Frontal cortex (tissue), 4 donors: ENCODE measurements around the gene AP1G2. TPM values are rescaled to one million over a fixed set of nuclear protein-coding genes. Genes with fewer than 3 reads are reported as not detected.
"Not testable (repeated sequence)": the region's sequence is repeated elsewhere in the genome, so short reads cannot be mapped to it uniquely, and the experiment has no call there.

Experiments used
- DNase-seq, 2 donors: peaks; one replicate each; pipeline ENCODE4 v3.0.0; 2012; ENCODE audit warnings: low spot score in 2 of 2
- FAIRE-seq: peaks from 2 replicates; lab custom pipeline; 2012; peaks lifted over from hg19 to GRCh38; lab: Jason Lieb, UNC
- total RNA-seq: library from RNA; depleted of rRNA; stranded (reverse); fragments of >200 nt; gene quantifications from one replicate; pipeline ENCODE4 v1.2.3, GENCODE V29; 2014
- donor health status: control.
- donor health status: control.
- donor health status: control.

The AP1G2 gene
- total RNA-seq, 1 donor from 2014 or later = 12.6 TPM

DNA sequence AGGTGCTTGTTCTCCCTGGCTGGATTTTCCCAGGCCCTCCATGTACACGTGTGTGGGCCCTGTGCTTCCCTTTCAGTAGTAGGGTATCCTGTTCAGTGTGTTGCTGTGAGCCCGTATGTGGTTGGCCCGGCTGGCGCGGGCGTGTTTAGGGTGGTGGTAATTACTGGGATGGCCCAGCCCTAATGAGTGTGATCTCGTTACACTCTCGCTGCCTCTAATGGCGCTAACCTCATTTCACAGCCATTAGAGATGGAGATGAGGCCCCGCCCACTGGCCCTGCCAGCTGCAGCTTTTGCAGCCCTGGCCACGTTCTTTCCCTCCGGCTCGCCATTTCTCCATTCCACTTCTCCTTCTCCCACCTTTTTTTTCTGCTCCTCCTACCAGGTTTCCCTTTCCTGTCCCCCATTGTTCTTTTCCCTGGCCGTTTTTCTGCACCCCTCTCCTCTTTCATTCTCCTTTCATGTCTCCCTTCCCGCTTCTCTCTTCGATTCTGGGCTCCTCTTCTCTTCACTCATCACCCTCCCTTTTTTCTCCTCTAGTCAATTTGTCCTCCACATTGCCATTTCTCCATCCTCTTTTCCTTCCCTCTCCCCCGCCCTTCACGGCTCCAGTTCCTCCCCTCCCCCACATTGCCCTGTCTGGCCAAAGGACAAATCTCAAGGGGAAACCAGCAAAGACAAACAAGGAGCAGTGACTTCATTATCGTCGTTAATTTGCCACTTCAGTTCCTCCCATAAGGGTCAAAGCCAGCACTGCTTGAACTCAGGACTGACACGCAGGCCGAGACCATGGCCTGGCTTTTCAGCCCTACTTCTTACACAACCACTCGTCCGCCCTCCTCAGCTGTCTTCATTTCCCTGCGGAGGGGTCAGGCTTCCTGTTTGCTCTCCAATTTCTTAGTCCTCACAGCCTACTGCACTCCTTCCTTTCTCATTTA, 22.8 kb downstream of the AP1G2 start:
- peak in 1 of 2 donors; percentile 48 for DNase-seq
- no peak for FAIRE-seq

DNA sequence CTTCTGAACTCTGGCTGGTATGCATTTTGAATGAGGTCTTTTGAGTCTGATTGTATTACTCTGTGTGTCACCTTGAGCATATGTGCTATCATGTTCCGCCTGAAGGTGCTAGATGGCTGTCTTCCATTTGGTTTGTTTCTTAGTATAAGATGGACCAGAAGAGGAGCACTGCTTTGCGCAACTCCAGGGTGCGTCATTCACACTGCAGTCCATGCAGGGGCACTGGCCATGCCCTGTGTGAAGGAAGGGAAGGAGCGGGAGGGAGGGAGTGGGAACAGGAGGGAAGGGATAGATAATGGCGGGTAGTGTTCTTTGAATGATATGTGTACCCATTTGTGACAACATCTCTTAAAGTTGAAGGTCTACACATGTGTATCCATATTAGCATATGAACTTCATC, 24.2 kb downstream of the AP1G2 start:
- DNase-seq = no peak
- FAIRE-seq = no peak

DNA sequence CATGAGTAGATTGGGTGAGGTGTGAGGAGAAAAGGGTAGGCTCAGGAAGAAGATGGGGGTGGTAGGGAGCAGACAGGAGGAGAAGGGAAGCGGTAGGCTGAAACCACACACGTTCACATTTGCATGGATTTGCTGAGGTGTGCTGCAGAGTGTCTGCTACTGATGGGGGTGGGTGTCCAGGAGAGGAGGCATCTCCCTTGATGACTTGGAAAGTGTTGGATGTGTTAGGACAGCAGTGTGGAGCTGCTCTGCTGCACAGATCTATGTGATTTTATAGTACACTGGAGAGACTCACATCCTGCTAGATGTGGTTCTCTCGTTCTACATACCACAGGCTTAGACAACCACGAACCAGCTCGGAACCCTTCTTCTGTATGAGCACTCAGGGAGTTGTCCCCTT, 25.3 kb downstream of the AP1G2 start:
- DNase-seq = no peak
- FAIRE-seq = no peak

DNA sequence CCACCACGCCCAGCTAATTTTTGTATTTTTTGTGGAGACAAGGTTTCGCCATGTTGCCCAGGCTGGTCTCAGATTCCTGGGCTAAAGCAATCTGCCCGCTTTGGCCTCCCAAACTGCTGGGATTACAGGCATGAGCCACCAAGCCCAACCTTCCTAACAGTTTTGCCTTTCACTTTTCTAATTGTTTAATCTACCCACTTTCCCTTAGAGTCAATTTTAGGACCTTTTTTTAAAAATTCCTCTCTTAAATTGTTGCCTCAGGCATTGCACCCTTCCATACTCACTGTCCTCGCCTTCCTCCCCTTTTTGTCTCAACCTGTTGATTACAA, 27.5 kb downstream of the AP1G2 start:
- no peak for DNase-seq
- no peak for FAIRE-seq

DNA sequence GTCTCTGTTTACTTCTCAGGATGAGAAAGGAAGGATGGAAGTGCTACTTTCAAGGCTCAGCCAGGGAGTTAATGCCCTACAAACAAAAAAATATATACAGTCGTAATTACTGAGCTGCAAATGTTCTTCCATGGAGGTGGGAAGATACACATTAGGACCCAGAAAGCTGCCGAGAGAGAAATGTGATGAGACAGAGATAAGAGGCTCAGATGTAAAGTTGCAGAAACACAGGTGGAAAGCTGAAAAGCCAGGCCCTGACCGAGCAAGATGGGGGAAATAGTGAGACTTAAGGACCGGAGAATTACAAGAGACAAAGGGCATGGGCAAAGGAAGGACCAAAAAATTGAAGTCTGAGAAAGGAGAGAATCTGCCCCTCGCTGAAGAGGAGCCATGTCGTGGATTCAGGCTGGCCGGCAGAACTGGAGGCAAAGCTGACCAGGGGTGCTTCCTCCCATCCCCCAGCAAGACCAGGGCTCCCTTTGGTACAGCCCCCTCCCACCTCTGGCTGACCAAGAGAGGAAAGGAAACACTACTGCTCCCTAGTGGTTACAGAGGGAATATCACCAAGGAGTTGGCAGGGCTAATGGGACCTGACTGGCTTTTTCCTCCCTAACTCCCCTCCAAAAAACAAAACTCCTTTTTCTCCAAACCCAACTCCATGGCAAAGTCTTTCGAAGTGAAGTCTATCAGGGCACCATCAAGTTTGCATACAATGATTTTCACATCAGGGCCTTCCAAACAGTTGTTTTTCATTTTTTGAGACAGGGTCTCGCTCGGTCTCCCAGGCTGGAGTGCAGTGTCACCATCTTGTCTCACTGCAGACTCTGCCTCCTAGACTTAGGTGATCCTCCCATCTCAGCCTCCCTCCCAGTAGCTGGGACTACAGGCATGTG, 28.1 kb downstream of the AP1G2 start:
- DNase-seq (peak; percentile 55 to 67), FAIRE-seq (no peak)

DNA sequence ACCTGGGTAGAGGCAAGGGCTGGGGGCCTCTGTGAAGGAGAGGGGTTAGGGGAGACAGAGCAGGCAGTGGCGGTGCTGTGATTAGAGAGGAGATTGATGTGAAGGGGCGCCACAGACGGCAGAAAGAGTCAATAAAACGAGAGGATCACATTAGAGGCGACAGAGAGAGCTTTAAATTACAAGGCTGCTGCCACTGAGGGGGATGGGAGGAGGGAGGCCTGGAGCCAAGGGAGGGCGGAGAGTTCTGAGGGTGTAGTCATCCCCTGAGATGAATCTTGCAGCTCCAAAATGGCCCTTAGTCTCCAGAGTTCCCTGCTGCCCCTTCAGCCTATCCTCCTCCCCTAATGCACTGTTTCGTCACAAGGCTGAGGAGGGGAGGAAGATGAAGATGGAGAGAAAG, 28.8 kb downstream of the AP1G2 start:
- FAIRE-seq (no peak), DNase-seq (peak in 1 of 2 donors; percentile 50)

DNA sequence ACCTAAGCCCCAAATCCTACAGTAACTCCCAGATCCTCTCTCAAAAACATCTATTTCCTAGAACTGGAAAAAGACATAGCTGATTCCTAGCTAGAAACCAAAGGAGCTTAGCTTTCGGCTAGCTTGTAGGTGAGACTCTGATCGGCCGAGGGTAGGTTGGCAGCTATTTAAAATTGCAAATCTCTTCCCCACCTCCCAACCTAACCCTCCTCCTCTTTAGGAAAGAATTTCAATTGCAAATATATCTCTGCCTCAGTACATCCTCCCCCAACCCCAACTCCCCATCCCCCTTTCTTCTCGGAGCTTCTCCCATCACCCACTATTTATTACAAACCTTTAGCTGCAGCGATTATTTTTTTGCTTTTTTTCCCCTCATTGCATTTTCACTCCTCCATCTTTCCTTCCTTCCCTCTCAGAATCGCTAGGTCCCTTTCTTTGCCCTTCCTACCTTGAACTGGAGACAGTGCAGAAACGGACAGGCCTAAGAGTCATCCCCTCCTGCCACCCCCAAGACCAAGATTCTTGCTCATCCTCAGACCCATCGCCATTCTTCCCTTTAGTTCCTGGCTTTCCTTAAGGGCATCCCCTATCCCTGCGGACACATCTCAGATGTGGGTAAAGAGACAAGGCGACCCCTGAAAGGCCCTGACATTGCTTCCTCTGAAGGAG, 29.4 kb downstream of the AP1G2 start:
- DNase-seq = no peak

DNA sequence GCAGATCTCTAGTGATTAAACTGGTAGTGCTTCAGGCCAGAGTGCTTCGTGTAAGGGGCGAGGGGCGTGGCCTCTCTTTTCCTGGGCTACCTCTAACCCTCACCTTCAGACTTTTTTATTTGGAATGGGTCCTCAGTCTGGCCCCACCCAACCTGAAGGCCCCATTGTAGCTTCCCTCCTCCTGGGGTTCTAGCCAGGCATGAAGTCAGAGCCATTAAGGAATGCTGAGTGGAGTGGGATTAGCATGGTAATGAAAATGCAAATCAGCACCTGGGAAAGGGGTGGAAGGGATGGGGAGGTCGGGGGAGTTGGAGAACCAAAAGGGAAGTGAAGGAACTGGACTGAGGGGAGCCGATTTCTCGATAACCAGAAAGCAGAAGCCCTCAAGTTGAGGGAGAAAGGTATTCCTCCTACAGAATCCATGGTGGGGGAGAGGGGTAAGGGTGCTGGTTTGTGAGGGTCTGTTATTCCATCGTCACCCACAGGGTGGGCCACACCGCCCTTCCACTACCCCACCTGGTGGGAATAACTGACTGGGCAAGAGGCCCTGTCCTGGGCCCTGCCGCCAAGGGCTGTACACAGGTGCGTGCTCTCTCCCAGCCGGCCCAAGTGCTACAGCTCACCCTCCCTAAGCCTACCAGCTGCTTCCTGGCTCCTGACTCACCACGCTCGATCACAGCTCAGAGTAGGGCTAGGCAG, 30.1 kb downstream of the AP1G2 start:
- no peak for DNase-seq
- FAIRE-seq = no peak

More for the DNA sequence above, 29.4 kb downstream of the AP1G2 start:
- no peak for FAIRE-seq

DNA sequence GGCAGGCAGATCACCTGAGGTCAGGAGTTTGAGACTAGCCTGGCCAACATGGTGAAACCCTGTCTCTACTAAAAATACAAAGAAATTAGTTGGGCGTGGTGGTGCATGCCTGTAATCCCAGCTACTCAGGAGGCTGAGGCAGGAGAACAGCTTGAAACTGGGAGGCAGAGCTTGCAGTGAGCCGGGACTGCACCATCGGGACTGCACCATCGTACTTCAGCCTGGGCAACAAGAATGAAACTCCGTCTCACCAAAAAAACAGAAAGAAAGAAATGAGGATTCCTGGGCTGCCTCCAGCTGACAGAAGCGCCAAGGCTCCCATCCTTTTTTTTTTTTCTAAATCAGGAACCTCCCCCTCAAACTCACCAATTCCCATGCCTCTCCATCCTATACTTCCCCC, 30.7 kb downstream of the AP1G2 start:
- FAIRE-seq, DNase-seq: not testable (repeated sequence)

DNA sequence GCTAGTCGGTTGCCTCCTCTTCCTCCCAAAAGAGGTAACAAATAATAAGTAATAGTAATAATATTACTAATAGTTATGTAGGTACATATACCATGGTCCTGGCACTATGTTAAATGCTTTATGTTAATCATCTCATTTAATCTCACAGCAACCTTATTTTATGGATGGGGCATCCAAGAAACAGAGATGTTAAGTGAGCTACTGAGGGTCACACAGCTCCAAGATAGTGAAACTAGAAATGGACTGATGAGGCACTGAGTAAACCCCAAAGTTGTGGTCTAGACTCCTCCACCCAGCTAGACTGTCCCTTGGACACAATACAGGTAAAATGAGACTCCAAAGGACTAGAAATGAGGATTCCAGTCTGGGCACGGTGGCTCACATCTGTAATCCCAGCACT, 31.1 kb downstream of the AP1G2 start:
- FAIRE-seq (no peak), DNase-seq (no peak)

DNA sequence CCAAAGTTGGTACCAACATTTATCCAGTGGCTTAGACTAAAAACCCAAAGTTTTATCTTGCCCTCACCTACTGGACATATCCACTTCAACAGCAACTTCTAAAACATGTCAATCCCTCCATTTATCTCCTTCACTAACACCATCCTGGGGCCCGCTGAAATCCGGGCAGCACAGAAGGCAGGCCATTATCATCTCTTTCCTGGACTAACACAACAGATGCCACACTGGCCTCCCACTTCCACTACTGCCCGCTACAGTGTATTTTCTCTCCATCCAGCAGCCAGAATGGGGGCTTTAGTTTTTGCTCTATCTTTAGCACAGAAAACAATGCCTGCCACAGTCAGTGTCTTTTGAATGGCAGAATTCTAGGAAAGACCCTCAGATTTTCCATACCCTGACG, 31.6 kb downstream of the AP1G2 start:
- DNase-seq (no peak), FAIRE-seq (no peak)

DNA sequence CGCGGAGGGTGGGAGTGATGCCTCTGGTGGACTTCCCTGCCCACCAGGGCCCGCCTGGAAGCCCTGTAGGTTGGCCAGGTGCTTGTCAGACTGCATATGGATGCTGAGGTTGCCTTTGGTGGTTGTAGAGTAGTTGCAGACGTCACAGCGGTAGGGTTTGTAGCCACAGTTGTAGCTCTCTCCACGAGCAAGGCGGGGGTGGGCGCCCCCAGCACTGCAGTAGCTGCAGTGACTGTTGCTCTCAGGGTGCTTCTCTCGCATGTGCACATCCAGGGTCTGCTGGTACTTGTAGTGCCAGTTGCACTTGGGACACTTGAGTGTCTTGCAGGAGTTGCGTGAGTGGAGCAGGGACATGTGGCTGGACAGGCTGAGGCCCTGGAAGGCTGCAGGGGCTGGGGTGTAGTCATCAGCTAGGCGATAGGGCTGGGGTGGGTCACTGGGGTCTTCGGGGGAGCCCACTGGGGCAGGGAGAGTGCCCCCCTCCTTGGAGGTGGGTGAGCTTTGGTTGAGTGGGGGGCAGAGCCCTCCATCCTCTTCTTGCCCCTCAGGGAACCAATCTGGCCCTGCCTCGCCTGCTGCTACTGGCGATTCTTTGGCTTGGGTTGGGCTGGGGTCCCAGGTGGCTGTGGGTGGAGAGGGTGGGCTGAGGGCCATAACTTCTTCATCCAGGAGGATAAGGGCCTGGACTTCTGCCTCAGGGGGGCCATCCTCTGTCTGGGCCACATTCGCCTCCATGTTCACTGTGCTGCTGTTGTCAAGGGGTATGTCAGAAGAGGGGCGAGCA, 33.7 kb downstream of the AP1G2 start:
- no peak for FAIRE-seq
- no peak for DNase-seq

DNA sequence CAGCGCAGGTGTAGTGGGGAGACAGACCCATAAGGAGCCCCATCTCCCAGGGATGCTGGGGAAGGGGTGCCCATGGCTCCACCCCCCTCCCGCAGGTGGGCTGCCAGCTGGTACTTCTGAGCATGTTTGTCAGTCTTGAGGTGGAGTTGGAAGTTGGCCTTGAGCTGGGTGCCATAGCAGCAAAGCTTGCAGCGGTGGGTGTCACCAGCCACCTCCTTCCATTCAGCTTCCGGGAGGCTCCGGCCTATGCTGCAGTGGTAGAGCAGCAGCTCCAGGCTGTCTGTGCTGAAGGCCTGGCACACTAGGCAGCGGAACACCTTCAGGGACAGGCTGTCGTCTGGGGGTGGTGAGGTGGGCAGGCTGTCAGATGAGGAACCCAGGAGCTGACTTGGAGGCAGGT, 34.9 kb downstream of the AP1G2 start:
- FAIRE-seq (no peak), DNase-seq (no peak)

DNA sequence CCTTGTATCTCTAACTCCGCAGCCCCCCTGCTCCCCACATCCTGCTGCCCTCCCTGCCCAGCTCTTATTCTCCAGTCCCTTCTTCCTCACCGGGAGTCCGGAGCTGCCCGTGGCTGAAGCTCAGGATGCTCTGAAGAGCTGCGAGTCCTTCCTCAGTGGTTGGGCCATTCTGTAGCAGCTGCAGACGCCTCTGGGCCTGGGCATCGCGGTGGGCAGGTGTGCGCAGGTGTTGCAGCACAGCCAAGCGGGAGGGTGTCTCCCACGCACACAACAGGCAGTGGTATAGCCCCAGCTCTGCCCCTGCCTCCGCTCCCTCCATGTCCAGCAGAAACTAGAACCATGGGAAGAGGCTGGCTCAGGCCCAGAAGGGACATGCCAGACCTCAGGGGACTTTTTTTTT, 36.2 kb downstream of the AP1G2 start:
- FAIRE-seq (no peak), DNase-seq (no peak)

DNA sequence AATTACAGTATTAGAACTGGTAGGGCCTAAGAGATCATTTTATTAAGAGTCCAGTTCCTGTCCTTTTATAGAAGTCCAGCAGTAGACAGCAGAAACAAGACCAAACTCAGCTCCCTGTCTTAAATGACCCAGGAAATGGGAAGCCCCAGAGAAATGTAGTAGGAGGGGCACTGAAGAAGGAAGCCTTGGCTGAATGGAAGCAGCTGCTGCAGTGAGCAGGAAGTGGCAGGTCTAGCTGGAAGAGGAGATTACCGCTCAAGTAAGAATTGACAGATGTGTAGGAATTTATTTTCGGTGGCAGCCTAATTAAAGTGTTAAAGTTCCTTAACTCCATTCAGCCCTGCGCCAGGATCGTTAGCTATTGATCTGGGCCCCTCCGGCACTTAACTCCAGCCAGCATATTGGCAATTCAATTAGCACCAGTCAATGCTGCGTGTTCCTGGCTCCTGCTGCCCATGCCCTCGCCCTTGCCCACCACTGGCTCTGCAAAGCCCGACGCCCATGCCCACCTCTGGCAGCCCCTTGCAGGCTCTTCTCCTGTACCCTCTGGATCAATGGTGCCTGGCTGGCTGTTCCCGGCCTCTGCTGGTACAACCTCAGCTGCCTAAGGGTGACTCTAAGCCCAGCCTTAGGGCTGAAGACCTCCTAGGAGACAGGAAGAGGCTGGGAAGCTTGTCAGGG, 37.1 kb downstream of the AP1G2 start:
- no peak for DNase-seq
- no peak for FAIRE-seq

DNA sequence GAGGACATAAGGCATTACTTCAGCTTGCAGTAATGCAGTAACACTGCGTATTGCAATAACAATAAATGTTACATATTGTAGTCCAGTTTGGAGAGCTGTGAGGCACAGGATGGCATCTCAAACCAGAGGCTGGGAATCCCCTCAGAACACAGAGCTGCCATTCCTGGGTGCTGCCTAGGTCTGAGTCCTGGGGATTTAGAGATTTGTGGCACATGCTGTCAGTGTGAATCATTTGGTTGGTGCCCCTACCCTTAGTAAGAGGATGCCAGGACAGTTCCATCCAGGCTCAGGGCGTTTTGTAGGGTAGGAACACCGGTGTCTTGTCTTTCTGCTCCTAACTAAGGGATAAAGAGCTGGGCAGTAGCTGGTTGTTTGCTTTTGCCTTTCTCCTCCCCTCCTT, 38.6 kb downstream of the AP1G2 start:
- DNase-seq = no peak
- no peak for FAIRE-seq

DNA sequence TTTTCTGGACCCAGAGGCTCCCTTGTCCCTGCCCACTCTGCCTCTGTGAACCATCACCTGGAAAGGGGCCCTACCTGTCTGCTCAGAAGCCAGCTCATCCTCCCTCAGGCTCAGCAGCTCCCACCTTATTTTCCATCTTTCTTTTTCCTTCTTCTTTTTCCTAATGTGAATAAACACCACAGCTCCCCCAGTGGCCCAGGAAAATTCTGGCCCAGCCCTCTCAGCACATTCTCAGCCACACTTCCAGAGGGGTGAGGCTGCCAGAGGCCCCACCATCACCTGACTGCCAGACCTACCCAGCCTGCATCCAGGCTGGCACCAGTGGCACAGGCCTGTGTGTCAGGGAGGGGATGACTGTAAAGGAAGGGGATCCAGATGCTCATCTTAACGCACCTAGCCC, 39.0 kb downstream of the AP1G2 start:
- FAIRE-seq = no peak
- DNase-seq = no peak

DNA sequence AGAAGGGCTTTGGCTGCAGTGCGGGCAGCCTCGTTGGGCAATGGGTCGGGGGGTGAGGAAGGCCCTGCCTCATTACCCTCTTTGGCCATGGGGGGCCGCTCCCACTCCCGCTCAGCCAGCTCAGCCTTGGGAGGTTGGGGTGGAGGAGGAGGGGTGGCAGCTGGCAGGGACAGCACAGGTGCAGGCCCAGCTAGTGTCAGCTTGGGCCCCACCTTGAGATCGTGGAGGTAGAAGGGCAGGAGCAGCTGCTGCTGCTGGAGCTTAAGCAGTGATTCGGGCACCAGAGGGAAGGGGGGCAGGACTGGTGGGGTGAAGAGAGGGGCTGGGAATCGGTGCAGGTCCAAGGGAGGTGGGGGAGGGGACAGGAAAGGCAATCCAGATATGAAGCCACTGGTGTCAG, 42.0 kb downstream of the AP1G2 start:
- DNase-seq (no peak), FAIRE-seq (no peak)

DNA sequence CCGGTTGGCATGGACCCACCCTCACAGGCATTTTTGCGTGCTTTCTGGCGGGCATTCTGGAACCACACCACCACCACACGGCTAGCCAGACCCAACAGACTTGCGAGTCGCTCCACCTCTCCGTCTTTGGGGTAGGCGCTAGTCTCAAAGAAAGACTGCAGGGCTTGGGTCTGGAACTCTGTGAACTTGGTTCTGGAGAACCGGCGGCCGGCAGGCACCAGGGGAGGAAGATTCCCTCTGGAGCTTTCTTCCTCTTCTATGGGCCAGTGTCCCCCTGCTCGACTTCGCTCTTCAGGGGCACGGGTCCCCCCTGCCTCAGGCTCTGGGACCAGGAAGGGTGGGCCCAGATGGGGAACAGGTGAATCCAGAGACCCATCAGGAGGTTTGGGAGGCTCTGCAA, 42.6 kb downstream of the AP1G2 start:
- FAIRE-seq (no peak), DNase-seq (no peak)
